ENCODE measurements around the gene DNAJA4.
A peak's percentile ranks its signal among the peaks of the same experiment; 100 is the strongest.

The DNAJA4 gene

GRCh38 chr15:78224023-78224411 is 40.3 kb upstream of the DNAJA4 start:
- ChIA-PET POLR2A (no interaction called here), CTCF (interaction anchor here (1.2 to 1.3 kb wide), 3 partner anchors 17 to 265 kb away, joined by 6 to 8 read pairs (median 7); no protein-coding TSS in a partner anchor)
- DNase-seq (ENCODE audit: extremely low spot score) = no peak
- no peak for TF ChIP-seq CTCF (IDR thresholded peaks at IDR 0.05; ENCODE audit: control extremely low read depth, extremely low read depth, low read depth, missing control alignments)

- peak; percentile 61 for DNase-seq (ENCODE audit: extremely low spot score)
- CTCF ChIA-PET = interaction anchor here (1.2 to 9.2 kb wide), 4 partner anchors 15 to 115 kb away, joined by 3 to 56 read pairs (median 5); partner anchors contain the start of gene CIB2
- POLR2A ChIA-PET = no interaction called here
- TF ChIP-seq CTCF (IDR thresholded peaks at IDR 0.05; ENCODE audit: control extremely low read depth, extremely low read depth, low read depth, missing control alignments) = no peak
These were observed 38.4 kb upstream of the DNAJA4 start for GRCh38 chr15:78225783-78226541.

GRCh38 chr15:78228356-78228996 is 35.9 kb upstream of the DNAJA4 start:
- POLR2A ChIA-PET = no interaction called here
- CTCF ChIA-PET = interaction anchor here (0.9 to 9.2 kb wide), 4 partner anchors 12 to 33 kb away, joined by 3 to 56 read pairs (median 4); no protein-coding TSS in a partner anchor
- no peak for DNase-seq (ENCODE audit: extremely low spot score)
- no peak for TF ChIP-seq CTCF (IDR thresholded peaks at IDR 0.05; ENCODE audit: control extremely low read depth, extremely low read depth, low read depth, missing control alignments)

GRCh38 chr15:78229431-78230406 is 34.6 kb upstream of the DNAJA4 start:
- POLR2A ChIA-PET = no interaction called here
- TF ChIP-seq CTCF (IDR thresholded peaks at IDR 0.05; ENCODE audit: control extremely low read depth, extremely low read depth, low read depth, missing control alignments) = no peak
- CTCF ChIA-PET = interaction anchor here (1.2 to 9.2 kb wide), 2 partner anchors 11 to 34 kb away, joined by 4 to 56 read pairs; no protein-coding TSS in a partner anchor
- DNase-seq (ENCODE audit: extremely low spot score) = no peak

- no peak for TF ChIP-seq CTCF (IDR thresholded peaks at IDR 0.05; ENCODE audit: control extremely low read depth, extremely low read depth, low read depth, missing control alignments)
- ChIA-PET CTCF (interaction anchor here (1.3 to 9.2 kb wide), 3 partner anchors 8 to 124 kb away, joined by 3 to 56 read pairs (median 4); no protein-coding TSS in a partner anchor), POLR2A (interaction anchor here (0.7 kb wide), 1 partner anchor 205 kb away, joined by 4 read pairs; no protein-coding TSS in a partner anchor)
These were observed 31.4 kb upstream of the DNAJA4 start for GRCh38 chr15:78232951-78233350.

GRCh38 chr15:78233496-78233895 is 30.9 kb upstream of the DNAJA4 start:
- ChIA-PET CTCF (interaction anchor here (0.7 to 9.2 kb wide), 3 partner anchors 7 to 125 kb away, joined by 3 to 56 read pairs (median 4); no protein-coding TSS in a partner anchor), POLR2A (no interaction called here)
- no peak for DNase-seq (ENCODE audit: extremely low spot score)
- TF ChIP-seq CTCF (IDR thresholded peaks at IDR 0.05; ENCODE audit: control extremely low read depth, extremely low read depth, low read depth, missing control alignments) = no peak

More at GRCh38 chr15:78232951-78233350, 31.4 kb upstream of the DNAJA4 start:
- no peak for DNase-seq (ENCODE audit: extremely low spot score)

Measured in GM10248 (cell line).